HG03442 (cell line): Measurements from ENCODE around the gene ABCB10.
"Not testable (repeated sequence)": the region's sequence is repeated elsewhere in the genome, so short reads cannot be mapped to it uniquely, and the experiment has no call there.

Experiments used
- ATAC-seq: cut with Tn5 transposase; IDR thresholded peaks from one replicate; pipeline ENCODE4 v1.9.1; 2021; ENCODE audit warnings: mild to moderate bottlenecking, moderate library complexity; ENCODE audit not compliant: unreplicated experiment

The ABCB10 gene

GRCh38 chr1:229479660-229480399 lies 78.7 kb downstream of the ABCB10 start:
- peak; percentile 68 for ATAC-seq

DNA sequence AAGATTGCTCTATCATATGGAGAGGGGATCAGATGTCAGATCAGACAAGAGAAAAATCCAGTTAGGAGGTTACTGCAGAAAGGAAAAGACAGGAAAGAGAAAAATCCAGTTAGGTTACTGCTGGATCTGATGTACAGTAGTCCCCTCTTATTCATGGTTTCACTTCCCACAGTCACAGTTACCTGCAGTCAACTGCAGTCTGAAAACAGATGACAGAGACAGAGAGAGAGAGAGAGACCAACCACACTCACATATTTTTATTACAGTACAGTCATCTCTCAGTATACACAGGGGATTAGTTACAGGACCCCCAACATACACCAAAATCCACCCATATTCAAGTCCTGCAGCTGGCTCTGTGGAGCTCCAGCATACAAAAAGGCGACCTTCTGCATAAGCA lies 79.7 kb downstream of the ABCB10 start:
- ATAC-seq = peak; percentile 68

DNA sequence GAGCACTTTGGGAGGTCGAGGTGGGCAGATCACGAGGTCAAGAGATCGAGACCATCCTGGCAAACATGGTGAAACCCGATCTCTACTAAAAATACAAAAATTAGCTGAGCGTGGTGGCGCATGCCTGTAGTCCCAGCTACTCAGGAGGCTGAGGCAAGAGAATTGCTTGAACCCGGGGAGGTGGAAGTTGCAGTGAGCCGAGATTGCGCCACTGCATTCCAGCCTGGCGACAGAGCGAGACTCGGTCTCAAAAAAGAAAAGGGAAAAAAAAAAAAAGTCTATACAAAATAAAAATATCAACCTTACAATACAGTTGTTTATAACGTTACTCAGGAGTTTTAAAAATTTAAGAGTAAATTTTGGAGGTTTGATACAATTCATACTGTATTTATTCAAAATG lies 82.6 kb downstream of the ABCB10 start:
- ATAC-seq = not testable (repeated sequence)

DNA sequence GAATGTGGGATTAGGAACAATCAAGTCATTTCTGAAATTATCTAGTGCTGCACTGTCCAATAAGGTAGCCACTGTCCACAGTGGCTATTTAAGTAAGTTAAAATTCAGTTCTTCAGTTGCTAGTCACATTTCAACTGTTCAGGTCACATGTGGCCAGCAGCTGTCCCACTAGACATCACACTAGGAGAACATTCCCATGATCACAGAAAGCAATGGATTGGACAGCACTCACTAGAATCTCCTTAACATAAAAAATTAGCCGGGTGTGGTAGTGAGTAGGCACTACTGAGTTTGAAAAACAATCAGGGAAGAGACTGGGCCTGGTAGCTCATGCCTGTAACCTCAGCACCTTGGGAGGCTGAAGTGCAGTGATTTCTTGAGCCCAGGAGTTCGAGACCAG lies 84.0 kb downstream of the ABCB10 start:
- ATAC-seq = no peak

DNA sequence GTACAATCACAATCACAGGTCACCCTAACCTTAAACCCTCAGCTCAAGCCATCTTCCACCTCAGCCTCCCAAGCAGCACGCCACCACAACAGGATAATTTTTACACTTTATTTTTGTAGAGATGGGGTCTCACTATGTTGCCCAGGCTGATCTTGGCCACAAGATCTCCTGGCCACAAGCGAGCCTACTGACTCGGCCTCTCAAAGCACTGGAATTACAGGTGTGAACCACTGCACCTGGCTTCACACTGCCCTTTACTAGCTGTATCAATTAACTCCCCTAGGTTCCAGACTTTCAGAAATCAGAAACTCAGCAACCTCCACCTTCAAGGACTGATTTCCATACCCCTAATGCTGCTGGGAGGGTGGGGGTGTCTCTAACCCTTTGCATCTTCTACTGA lies 87.3 kb downstream of the ABCB10 start:
- ATAC-seq = no peak

GRCh38 chr1:229470406-229471043 lies 88.0 kb downstream of the ABCB10 start:
- ATAC-seq = no peak

- no peak for ATAC-seq
Measured at GRCh38 chr1:229466887-229467286, 91.6 kb downstream of the ABCB10 start.
